Coronary artery (tissue), 2 donors: ENCODE measurements around the gene TMEM129.

ENCODE experiments used
- DNase-seq: peaks from one replicate; pipeline ENCODE4 v3.0.0-alpha.2; 2017; ENCODE audit warnings: low spot score
- H3K27ac ChIP-seq, 2 donors: fragments of 200-600 bp; sonication (generic); one replicate each; pipeline ENCODE4 v1.5.1; 2016 to 2019
- H3K4me3 ChIP-seq: fragments of 200-600 bp; sonication (generic); 2 replicates; pipeline ENCODE4 v1.5.1; 2016; ENCODE audit warnings: mild to moderate bottlenecking, moderate library complexity
- TF ChIP-seq, protein P1 (sequence below): fragments of 200-600 bp; sonication (generic); IDR thresholded peaks from one replicate; pipeline ENCODE4 v1.5.1; 2019; ENCODE audit warnings: antibody characterized with exemption

Gene TMEM129

DNA sequence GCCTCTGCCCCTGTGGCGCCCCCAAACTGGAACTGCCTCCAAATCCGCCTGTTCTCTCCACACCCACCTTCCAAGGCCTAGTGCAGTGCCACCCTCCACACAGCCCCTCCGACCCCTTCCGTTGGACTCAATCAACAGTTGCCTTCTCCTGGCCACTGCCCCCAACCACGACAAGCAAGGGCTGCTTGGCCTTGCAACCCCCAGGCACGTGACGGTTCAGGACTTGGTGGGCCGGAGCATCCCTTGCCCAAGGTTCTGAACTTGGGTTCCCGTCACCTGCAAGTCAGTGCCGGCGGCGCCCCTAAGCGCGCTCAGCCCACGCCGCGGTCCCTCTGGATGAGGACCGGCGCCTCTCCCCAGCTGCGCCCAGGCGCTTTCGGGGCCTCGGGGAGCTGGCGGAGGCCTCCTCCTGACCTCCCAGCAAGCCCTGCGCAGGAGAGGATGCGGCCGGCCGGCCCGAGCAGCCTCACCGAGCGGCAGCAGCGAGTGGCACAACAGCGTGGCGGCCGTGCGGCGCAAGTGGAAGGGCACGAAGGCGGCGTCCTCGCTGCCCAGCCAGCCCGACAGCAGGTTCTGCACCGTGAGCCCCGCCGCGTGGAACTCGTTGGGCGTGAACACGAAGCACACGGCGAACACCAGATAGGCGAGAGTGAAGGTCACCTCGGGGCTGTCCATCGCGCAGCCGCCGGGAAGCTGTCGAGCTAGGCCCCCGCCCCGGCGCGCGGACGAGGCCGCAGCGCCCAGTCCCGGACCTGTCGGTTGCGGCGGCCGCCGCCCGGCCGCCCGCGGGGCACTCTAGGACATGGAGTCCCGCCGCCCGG lies 750 bp downstream of the TMEM129 start:
- Histone ChIP-seq H3K27ac (peak overlapping the region; percentile 62 to 97), H3K4me3 (peak overlapping the region; percentile 92)
- no peak for DNase-seq
- TF ChIP-seq, protein P1, sequence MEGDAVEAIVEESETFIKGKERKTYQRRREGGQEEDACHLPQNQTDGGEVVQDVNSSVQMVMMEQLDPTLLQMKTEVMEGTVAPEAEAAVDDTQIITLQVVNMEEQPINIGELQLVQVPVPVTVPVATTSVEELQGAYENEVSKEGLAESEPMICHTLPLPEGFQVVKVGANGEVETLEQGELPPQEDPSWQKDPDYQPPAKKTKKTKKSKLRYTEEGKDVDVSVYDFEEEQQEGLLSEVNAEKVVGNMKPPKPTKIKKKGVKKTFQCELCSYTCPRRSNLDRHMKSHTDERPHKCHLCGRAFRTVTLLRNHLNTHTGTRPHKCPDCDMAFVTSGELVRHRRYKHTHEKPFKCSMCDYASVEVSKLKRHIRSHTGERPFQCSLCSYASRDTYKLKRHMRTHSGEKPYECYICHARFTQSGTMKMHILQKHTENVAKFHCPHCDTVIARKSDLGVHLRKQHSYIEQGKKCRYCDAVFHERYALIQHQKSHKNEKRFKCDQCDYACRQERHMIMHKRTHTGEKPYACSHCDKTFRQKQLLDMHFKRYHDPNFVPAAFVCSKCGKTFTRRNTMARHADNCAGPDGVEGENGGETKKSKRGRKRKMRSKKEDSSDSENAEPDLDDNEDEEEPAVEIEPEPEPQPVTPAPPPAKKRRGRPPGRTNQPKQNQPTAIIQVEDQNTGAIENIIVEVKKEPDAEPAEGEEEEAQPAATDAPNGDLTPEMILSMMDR: no peak

DNA sequence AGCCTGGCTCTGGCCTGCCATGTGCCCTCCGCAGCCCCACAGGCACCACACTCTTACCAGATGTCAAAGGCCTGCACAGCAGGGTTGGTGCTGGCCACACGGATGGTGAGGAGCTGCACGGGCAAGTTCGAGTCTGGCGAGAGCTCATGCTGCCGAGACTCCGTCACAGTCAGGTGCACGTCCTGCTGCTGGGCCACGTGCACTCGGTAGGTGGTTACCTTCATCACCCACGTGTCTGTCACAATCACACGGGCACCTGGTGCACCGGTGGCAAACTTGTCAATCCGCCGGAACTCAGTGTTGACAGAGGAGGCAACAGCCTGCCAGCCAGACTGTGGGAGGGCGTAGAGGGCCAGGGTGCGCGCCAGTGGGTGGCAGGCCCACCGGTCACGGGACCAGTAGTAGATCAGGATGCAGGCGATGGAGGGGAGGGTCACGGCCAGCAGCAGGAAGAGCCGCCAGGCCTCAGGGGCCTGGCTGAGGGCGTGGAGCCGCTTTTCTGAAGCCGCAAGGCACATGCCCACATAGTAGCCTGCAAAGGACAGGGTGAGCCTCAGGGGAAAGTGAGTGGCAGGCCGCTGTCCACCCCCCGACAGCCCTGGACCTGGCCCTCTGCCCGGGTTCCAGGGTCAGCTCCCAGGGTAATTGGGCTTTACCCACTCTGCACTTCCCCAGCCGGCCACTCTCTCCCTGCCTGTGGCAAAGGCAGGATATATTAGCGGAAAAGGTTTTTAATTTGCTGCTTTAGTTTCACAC lies 2.9 kb downstream of the TMEM129 start:
- TF ChIP-seq, protein P1: no peak
- Histone ChIP-seq H3K4me3 (no peak overlapping the region), H3K27ac (no peak overlapping the region)
- DNase-seq: no peak

DNA sequence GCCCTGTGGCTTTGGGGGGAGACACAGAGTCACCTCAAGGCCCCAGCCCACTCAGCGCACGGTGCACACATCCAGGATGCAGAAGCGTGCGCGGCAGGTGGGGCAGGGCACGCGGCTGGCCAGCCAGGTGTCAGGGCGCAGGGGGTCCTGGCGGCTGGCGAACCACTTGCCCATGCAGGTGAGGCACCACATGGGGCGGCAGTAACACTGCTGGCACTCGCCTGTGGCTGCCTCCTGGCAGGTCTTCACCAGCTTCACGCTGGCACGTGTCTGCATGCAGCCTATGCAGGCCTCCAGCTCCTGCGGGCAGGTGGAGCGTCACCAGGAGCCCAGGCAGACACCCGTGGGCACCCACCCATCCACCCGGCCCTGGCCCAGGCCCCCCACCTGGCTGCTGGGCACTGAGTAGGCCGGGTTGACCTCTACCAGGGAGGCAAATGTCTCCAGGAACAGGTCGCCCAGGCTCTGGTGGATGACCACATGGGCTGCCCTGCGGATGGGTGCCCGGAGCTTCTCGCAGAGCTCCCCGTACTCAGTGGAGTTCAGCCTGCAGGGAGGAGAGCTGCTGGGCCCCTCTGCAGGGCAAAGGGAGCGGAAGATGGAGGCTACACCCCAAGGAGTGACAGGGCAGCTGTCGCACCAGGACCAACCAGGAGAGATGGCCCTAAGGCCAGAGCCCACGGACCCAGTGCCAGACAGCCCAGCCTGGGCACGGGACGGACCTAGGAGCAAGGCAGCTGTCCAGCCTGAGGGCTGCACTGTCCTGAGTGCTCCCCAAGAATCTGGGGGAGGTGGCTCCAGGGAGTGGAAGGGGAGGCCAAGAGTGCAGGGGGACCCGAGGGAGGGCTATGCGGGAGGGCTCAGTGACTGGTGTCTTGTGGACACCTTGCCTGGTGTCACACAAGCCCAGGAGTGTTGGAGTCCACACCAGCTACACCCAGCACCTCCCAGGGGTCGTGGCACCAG lies 3.7 kb downstream of the TMEM129 start:
- TF ChIP-seq, protein P1: no peak
- no peak overlapping the region for H3K4me3 ChIP-seq
- DNase-seq: no peak
- H3K27ac ChIP-seq: no peak overlapping the region

DNA sequence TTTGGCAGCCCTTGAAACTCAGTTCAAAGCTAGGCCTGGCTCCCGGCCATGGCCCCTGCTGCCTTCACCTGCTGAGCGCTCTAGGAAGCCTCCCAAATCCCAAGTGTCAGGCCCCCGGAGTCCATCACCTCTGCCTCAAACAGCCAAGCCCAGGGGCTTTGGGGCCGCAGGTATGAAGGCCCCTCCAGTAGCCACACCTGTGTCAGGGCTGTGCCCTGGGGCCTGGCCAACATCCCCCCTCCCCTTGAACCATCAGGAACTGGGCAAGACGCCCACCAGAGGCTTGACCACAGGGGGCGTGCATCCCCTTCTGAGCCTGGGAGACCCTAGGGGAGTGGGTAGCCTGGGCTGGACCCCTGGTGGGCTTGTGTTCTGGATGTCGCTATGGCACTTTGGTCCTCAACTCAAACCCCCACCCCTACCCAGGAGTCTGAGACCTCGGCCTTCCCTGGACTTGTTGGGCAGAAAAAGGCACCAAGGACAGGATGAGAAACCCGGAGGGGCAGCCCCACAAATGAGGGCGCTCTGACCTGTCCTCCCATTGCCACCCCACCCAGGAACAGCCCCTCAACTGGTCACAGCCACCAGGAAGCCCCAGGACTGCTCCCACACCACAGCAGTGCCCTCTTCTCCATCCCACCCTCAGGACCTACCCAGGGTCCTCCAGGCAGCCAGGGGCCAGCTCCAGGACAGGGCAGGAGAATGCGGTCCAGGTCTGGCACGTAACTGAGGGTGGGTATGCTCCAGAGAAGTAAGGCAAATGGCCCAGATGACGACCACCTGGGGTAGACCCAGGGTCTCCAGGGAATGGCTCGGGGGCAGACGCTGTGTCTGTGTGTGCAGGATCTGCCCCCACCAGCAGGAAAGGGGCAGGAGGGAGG lies 4.8 kb downstream of the TMEM129 start:
- H3K27ac ChIP-seq: no peak overlapping the region
- no peak overlapping the region for H3K4me3 ChIP-seq
- TF ChIP-seq, protein P1: no peak
- DNase-seq: no peak

DNA sequence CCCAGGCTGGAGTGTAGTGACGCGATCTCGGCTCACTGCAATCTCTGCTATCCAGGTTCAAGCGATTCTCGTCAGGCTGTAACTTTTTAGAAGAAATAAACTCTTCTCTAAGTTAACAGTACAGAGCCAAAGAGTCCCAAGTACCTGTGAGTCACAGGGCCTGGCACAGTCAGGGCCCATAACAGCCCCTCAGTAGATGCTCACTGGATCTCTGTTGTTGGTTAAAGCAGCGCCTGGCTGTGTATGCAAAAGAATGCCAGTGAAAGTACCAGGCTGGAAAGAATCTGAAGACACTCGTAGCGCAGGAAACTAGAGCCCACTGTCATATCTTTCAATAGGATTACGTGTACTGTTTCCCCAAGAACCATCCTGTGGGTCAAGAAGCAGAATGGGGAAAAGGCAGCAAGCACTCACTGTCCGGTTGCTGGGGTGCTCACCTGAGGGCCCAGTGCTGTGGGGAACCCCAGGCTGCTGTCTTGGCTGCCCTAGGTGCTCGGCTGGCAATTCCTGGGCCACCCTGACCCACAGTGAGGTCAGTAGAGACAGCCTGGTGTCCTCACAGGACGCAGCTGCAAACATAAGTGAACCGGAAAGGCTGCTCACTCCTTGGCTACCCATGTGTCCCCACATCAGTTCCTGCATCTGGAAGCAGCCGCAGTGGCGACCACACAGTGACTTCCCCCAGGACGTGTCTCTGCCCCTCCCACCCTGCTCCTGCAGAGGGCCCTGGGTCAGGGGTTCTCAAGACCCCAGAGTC lies 5.9 kb downstream of the TMEM129 start:
- H3K27ac ChIP-seq: peak overlapping the region in 1 of 2 donors; percentile 7
- TF ChIP-seq, protein P1: no peak
- DNase-seq: no peak
- H3K4me3 ChIP-seq: no peak overlapping the region
